HG02623 (cell line): ENCODE data around the gene GNAL.
"Not testable (repeated sequence)": the region's sequence is repeated elsewhere in the genome, so short reads cannot be mapped to it uniquely, and the experiment has no call there.

Experiments used
- ATAC-seq: cut with Tn5 transposase; IDR thresholded peaks from one replicate; pipeline ENCODE4 v1.9.1; 2021; ENCODE audit warnings: moderate library complexity; ENCODE audit not compliant: unreplicated experiment

GNAL gene

GRCh38 chr18:11902522-11903292, 213.6 kb downstream of the GNAL start:
- ATAC-seq: no peak

GRCh38 chr18:11905613-11906012, 216.5 kb downstream of the GNAL start:
- no peak for ATAC-seq

- no peak for ATAC-seq
Measured at GRCh38 chr18:11906176-11906575, 217.1 kb downstream of the GNAL start.

DNA sequence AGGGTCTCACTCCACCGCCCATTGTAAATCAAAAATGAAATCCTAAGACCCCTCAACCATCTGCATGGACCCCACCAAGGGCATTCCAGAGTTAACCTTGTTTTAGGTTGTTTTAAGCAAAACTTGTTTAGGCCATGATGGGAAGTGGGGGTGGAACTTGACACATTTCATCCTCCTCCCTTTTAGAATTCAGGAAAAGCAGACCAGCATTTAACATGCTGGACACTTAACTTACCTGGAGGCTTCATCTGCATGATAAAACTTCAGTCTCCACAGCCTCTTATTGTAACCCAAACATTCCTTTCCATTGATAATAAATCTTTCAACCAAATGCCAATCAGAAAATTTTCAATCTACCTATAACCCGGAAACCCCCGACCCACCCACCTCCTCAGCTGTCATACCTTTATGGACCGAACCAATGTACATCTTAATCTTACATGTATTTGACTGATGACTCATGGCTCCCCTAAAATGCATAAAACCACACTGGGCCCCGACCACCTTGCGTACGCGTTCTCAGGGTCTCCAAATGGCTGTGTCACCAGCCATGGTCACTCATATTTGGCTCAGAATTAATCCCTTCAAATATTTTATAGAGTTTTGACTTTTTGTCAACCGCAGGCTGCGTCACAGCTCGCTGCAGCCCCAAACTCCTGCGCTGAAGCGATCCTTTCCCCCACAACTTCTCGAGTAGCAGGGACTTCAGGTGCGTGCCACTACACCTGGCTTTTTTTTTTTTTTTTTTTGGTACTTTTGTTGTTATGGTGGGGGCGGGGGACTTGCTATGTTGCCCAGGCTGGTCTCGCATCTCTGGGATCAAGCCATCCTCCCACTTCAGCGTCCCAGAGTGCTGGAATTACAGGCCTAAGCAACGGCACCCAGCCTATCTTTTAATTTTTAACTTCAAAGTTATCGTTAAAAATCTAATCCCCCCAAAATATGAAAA, 218.1 kb downstream of the GNAL start:
- ATAC-seq: no peak

DNA sequence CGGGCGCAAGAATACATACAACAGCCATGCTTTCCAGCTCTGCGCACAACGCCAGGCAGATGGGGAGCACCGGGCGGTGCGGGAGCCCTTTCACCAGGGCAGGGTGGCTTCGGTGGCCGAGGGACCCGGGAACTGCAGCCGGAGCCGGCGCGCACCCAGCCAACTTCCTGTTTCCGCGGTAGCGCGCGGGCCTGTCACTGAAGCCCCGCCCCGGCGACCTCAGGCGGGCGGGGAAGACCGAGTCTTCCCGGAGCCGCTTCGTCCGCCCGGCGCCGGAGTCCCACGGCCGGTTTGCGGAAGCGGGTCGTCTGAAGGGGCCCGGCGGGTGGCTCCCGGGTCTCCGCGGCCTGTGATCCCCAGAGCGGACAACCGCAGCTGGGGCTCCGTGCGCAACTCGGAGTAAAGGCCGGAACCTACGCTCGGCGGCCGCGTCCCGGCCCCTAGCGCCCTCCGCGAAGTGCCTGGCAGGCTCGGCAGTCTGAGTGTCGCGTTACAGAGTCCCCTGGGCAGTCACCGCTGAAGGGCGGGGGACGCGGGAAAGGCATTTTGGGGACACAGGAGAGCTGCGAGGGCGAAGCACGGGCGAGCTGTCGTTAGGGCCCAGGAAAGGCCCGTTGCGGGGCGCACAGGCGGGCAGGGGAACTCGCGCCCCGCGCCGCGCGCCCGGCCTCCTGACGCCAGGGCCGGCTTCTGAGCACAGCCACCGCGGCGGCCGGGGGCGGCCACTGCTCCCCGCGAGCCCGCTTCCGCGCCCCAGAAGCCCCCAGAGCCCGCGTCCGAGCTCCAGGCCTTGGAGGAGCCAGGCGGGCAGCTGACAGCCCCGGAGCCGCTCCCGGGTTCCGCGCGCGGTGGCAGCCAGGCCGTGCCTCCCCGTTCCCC, 219.4 kb downstream of the GNAL start, which contains the start of gene MPPE1:
Gene MPPE1, minus strand, starts transcription at position 136 of the 879 bp plus-strand sequence. CDS start 11,053 bp downstream, outside the sequence.
- ATAC-seq: peak; percentile 83

DNA sequence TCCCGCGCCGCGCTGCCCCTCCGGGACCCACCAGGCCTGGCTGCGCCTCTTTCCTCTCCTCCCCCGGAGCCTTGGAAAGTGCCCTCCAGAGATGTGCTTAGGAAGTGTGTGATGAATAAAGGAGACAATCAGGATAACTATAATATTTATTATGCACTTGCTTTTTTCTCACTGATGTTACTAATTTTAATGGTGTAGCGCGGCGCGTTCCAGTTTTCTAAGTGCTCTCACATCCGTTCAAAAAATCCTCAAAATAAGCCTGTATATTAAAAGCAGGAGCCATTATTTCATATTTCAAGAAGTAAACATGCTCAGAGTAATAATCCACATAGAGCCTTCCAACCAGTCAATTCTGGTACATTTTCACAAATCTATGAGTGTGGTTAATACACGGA, 220.0 kb downstream of the GNAL start:
- ATAC-seq: no peak

DNA sequence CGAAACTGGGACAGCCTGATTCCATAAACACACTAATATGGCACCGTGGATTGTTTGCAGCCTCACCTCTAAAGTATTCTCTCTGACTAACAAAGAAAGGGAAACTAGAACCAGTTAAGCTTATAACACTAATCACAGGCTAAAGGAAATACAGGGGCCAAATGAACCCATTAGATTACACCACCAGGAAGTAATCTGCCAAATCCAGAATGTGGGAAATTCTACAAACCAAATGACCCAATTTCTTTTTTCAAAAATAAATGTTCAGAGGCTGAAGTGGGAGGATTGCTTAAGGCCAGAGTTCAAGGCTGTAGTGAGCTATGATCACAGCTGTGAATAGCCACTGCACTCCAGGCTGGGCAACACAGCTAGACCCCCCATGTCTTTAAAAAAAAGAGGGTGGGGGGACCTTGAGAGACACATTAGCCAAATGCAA, 220.5 kb downstream of the GNAL start:
- ATAC-seq: no peak

DNA sequence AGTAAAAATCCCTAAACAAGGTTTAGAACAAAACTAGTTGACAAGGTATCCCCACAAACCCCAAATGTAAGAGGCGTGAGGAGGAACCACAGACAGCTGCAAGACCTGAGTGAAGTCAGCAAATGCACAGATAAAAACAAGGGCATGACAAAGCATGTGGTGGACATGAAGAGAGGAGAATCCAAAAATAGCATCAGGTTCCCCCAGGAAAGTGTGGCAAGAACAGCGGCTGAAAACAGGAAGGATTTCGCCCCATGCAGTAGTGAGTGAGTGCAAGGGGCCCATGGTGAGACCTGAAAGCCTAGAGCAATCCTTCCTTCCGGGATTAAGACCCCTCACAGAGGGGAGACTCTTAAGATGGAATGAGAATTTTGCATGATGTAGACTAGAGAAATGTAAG, 227.8 kb downstream of the GNAL start:
- not testable (repeated sequence) for ATAC-seq

- ATAC-seq: not testable (repeated sequence)
Measured at GRCh38 chr18:11919522-11919921, 230.5 kb downstream of the GNAL start.

DNA sequence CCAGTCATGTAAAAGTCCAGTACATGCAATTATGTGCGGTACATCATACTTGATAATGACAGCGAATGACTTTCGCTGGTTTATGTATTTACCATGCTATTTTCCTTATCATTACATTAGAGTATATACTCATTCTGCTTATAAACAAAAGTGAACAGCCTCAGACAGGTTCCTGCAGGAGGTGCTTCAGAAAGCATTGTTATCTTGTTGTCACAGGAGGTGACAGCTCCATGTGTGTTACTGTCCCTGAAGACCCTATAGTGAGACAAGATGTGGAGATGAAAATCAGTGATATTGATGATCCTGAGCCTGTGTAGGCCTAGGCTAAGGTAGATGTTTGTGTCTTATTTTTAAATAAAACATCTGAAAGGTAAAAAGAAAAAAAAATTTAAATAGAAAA, 234.4 kb downstream of the GNAL start:
- no peak for ATAC-seq

DNA sequence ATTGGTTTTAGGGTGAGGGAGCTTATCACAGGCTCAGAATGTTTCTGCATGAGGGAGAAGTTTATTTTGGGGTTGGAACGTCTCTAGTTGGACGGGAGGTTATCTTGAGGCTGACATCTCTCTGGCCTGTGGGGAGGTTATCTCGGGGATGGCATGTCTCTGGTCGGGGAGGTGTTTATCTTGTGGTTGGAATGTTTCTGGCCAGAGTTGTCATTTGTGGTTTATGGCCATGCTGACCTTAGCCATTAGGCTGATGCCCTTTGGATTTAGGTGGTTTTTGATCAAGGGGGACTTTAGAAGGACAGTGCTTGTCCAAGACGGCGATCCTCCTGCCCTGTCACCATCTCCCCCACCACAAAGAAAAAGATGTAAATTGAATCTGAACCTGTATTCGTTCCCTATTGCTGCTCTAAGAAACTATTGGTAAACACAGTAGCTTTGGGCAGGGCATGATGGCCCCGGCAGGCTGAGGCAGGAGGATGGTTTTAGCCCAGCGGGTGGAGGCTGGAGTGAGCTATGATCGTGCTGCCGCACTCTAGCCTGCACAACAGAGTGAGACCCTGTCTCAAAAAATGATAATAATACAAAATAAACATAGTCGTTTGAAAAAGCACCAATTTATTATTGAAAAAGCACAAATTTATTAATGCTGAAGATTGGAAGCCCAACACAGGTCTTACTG, 236.9 kb downstream of the GNAL start:
- no peak for ATAC-seq

- no peak for ATAC-seq
Measured at GRCh38 chr18:11927497-11927896, 238.4 kb downstream of the GNAL start.

DNA sequence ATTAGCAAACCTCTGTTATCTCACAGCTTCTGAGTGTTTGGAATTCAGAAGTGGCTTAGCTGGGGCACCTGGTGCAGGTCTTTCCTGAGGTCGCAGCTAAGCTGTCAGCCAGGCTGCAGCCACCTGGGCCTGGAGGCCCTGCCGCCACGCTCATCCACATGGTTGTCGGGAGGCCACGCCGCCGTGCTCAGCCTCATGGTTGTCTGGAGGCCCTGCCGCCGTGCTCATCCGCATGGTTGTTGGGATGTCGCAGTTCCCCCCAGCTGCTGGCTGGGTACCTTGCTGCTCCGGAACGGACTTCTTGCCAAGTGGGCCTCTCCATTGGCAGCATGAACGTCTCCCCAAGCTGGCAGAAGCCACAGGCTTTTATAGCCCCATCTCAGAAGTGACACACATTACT, 243.3 kb downstream of the GNAL start:
- no peak for ATAC-seq
